ENCODE results near the gene PRR7. TPM values are rescaled to one million over a fixed set of nuclear protein-coding genes. Genes with fewer than 3 reads are reported as not detected.

PRR7 gene
- total and polyA plus RNA-seq, 4 donors: 0.17 to 1.4 (median 0.49) TPM

DNA sequence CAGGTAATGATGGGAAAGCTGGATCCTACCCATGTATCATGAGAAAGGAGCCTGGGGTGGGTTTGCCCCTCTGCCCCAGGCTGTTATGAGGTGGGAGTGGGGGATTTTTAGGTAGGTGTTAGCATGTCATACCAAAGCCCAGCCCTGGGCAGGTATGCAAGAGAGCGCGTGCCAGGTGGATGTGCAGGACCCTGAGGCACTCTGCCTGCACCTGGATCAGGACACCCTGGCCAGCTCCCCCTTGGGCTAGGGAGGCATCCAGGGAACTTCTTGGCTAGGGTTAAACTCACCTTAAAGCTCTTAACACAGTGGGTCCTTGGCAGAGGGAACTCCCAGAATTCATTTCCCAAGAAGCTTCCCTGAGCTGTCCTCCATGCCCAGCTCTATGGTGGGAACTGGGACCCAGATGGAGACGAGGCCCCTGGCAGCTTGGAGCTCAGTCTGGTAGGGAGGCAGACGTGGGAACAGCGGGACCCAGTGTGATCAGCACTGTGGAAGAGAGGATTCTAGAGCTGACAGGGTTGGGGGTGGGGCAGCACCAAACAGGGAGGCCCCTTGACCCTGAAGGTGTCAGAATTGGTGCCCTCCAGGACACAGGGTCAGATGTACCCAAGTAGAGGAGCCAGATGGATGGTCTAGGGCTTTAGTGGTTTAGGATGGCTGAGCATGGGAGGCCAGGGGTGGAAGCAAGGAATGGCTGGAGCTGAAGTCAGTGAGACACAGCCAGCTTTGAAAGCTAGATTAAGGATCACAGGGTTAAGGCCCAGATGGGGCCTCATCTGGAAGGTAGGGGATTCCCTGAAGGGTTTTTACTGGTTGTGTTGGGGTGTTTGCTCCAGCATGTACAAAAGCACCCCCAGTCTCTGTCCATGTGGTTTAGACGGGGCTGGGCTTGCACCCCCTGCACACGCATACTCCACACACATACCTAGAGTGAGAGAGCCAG lies 2.2 kb upstream of the PRR7 start:
- no peak for TF ChIP-seq EGR1 (IDR thresholded peaks at IDR 0.05; ENCODE audit: low read depth in 2 of 2)
- no peak for TF ChIP-seq JUND (IDR thresholded peaks at IDR 0.05)
- TF ChIP-seq GABPA (IDR thresholded peaks at IDR 0.05 in 1 of 2, conservative IDR thresholded peaks at IDR 0.05 in 1 of 2): no peak
- TF ChIP-seq, protein P1, sequence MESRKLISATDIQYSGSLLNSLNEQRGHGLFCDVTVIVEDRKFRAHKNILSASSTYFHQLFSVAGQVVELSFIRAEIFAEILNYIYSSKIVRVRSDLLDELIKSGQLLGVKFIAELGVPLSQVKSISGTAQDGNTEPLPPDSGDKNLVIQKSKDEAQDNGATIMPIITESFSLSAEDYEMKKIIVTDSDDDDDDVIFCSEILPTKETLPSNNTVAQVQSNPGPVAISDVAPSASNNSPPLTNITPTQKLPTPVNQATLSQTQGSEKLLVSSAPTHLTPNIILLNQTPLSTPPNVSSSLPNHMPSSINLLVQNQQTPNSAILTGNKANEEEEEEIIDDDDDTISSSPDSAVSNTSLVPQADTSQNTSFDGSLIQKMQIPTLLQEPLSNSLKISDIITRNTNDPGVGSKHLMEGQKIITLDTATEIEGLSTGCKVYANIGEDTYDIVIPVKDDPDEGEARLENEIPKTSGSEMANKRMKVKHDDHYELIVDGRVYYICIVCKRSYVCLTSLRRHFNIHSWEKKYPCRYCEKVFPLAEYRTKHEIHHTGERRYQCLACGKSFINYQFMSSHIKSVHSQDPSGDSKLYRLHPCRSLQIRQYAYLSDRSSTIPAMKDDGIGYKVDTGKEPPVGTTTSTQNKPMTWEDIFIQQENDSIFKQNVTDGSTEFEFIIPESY (IDR thresholded peaks at IDR 0.05): no peak
- TF ChIP-seq HNF4G (IDR thresholded peaks at IDR 0.05): no peak
- no peak for TF ChIP-seq RAD21 (IDR thresholded peaks at IDR 0.05)
- TF ChIP-seq, protein P2, sequence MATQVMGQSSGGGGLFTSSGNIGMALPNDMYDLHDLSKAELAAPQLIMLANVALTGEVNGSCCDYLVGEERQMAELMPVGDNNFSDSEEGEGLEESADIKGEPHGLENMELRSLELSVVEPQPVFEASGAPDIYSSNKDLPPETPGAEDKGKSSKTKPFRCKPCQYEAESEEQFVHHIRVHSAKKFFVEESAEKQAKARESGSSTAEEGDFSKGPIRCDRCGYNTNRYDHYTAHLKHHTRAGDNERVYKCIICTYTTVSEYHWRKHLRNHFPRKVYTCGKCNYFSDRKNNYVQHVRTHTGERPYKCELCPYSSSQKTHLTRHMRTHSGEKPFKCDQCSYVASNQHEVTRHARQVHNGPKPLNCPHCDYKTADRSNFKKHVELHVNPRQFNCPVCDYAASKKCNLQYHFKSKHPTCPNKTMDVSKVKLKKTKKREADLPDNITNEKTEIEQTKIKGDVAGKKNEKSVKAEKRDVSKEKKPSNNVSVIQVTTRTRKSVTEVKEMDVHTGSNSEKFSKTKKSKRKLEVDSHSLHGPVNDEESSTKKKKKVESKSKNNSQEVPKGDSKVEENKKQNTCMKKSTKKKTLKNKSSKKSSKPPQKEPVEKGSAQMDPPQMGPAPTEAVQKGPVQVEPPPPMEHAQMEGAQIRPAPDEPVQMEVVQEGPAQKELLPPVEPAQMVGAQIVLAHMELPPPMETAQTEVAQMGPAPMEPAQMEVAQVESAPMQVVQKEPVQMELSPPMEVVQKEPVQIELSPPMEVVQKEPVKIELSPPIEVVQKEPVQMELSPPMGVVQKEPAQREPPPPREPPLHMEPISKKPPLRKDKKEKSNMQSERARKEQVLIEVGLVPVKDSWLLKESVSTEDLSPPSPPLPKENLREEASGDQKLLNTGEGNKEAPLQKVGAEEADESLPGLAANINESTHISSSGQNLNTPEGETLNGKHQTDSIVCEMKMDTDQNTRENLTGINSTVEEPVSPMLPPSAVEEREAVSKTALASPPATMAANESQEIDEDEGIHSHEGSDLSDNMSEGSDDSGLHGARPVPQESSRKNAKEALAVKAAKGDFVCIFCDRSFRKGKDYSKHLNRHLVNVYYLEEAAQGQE (IDR thresholded peaks at IDR 0.05): no peak
- TF ChIP-seq HNF4A (conservative IDR thresholded peaks at IDR 0.05): no peak
- TF ChIP-seq FOXA1 (IDR thresholded peaks at IDR 0.05): no peak
- TF ChIP-seq TAF1 (conservative IDR thresholded peaks at IDR 0.05): no peak
- TF ChIP-seq RXRA (IDR thresholded peaks at IDR 0.05): no peak
- no peak for TF ChIP-seq SP1 (IDR thresholded peaks at IDR 0.05)
- TF ChIP-seq, protein P3, sequence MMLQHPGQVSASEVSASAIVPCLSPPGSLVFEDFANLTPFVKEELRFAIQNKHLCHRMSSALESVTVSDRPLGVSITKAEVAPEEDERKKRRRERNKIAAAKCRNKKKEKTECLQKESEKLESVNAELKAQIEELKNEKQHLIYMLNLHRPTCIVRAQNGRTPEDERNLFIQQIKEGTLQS (IDR thresholded peaks at IDR 0.05): no peak
- TF ChIP-seq, protein P4, sequence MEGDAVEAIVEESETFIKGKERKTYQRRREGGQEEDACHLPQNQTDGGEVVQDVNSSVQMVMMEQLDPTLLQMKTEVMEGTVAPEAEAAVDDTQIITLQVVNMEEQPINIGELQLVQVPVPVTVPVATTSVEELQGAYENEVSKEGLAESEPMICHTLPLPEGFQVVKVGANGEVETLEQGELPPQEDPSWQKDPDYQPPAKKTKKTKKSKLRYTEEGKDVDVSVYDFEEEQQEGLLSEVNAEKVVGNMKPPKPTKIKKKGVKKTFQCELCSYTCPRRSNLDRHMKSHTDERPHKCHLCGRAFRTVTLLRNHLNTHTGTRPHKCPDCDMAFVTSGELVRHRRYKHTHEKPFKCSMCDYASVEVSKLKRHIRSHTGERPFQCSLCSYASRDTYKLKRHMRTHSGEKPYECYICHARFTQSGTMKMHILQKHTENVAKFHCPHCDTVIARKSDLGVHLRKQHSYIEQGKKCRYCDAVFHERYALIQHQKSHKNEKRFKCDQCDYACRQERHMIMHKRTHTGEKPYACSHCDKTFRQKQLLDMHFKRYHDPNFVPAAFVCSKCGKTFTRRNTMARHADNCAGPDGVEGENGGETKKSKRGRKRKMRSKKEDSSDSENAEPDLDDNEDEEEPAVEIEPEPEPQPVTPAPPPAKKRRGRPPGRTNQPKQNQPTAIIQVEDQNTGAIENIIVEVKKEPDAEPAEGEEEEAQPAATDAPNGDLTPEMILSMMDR (IDR thresholded peaks at IDR 0.05; ENCODE audit: low read depth, low read length, missing input control): no peak
- TF ChIP-seq NR2F2 (IDR thresholded peaks at IDR 0.05): no peak
- TF ChIP-seq, protein P5, sequence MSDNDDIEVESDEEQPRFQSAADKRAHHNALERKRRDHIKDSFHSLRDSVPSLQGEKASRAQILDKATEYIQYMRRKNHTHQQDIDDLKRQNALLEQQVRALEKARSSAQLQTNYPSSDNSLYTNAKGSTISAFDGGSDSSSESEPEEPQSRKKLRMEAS (IDR thresholded peaks at IDR 0.05): no peak
- TF ChIP-seq YY1 (IDR thresholded peaks at IDR 0.05): no peak
- no peak for TF ChIP-seq FOXA2 (IDR thresholded peaks at IDR 0.05)
- Histone ChIP-seq H3K9ac (ENCODE audit: low read depth in 1 of 2, low read length in 2 of 2) (no peak overlapping the region), H3K36me3 (ENCODE audit: control insufficient read depth in 4 of 4, insufficient read depth in 3 of 4, low read depth in 1 of 4, low read length in 3 of 4) (peaks cover 0 to 6% (median under 1%) of the 10 kb centered on the region in 4 donors), H3K9me3 (ENCODE audit: control insufficient read depth in 4 of 4, low read length in 3 of 4) (no peaks in the 10 kb centered on the region), H3K4me1 (ENCODE audit: control insufficient read depth in 4 of 4, insufficient read depth in 4 of 4, low read length in 3 of 4) (peaks cover 5 to 18% (median 9%) of the 10 kb centered on the region in 4 donors), H3K27me3 (ENCODE audit: control insufficient read depth in 4 of 4, insufficient read depth in 4 of 4, low read length in 3 of 4) (no peaks in the 10 kb centered on the region), H3K27ac (ENCODE audit: low read depth in 1 of 2, low read length in 2 of 2) (no peak overlapping the region), H3K4me3 (ENCODE audit: low read depth in 1 of 3, low read length in 3 of 3) (no peak overlapping the region)
- WGBS: 82% methylated on average over 7 of the region's 7 CpGs
- no peak for DNase-seq (ENCODE audit: low spot score)

Data from liver (tissue), 9 donors.